ENCODE measurements around the gene KMO.

The KMO gene

DNA sequence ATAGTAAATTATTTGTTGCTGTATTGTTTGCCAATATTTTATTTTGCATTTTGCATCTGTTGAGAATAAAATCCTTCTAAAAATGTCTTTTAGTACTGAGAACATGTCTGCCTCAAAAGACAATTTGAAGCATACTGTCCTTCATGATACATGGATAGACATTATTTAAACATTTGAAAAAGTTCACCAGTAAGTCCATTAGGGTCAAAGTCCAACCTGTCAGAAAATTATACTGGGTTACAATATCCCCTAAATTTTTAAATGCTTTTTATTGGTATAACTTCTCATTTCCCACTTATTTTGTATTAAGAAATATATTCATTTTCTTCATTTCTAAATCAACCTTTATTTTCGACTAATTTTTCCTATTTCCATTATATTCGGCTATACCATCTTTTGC, 98.7 kb downstream of the KMO start:
- Histone ChIP-seq H3K4me2 (no peak overlapping the region), H3K79me2 (ENCODE audit: insufficient read depth, low read depth) (peaks cover 10% of the 10 kb centered on the region; the same call in 1 of the 2 replicates), H2AFZ (ENCODE audit: low read depth) (no peak overlapping the region), H3K9ac (no peak overlapping the region), H4K20me1 (ENCODE audit: insufficient read depth) (no peaks in the 10 kb centered on the region), H3K27me3 (ENCODE audit: insufficient read depth, low read depth) (no peaks in the 10 kb centered on the region), H3K27ac (no peak overlapping the region), H3K4me1 (ENCODE audit: low read depth, poor library complexity, severe bottlenecking) (no peaks in the 10 kb centered on the region), H3K36me3 (ENCODE audit: insufficient read depth) (no peaks in the 10 kb centered on the region), H3K4me3 (IDR thresholded peaks at IDR 0.05; ENCODE audit: insufficient read depth, low read depth, low read length) (no peak overlapping the region)
- TF ChIP-seq, protein P1, sequence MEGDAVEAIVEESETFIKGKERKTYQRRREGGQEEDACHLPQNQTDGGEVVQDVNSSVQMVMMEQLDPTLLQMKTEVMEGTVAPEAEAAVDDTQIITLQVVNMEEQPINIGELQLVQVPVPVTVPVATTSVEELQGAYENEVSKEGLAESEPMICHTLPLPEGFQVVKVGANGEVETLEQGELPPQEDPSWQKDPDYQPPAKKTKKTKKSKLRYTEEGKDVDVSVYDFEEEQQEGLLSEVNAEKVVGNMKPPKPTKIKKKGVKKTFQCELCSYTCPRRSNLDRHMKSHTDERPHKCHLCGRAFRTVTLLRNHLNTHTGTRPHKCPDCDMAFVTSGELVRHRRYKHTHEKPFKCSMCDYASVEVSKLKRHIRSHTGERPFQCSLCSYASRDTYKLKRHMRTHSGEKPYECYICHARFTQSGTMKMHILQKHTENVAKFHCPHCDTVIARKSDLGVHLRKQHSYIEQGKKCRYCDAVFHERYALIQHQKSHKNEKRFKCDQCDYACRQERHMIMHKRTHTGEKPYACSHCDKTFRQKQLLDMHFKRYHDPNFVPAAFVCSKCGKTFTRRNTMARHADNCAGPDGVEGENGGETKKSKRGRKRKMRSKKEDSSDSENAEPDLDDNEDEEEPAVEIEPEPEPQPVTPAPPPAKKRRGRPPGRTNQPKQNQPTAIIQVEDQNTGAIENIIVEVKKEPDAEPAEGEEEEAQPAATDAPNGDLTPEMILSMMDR (conservative IDR thresholded peaks at IDR 0.05; ENCODE audit: low read depth, low read length): no peak

DNA sequence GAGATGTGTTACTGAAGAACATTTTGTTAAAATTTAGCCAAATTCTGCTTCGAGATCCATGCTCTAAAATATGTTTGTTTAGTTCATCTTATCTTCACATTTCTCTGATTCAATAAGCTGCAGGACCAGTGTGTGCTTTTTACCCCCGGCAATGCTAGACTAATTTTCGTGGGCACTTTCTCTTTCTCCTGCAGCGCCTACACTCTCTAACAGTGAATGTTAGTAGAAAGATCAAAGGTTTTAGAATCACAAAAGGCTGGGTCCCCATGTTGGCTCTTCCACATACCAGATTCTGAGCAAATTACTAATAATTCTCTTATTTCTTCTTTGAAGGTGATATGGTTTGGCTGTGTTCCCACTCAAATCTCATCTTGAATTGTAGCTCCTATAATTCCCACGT, 99.5 kb downstream of the KMO start:
- Histone ChIP-seq H3K27me3 (ENCODE audit: insufficient read depth, low read depth) (no peaks in the 10 kb centered on the region), H4K20me1 (ENCODE audit: insufficient read depth) (no peaks in the 10 kb centered on the region), H3K4me2 (no peak overlapping the region), H3K9ac (no peak overlapping the region), H3K36me3 (ENCODE audit: insufficient read depth) (no peaks in the 10 kb centered on the region), H3K27ac (no peak overlapping the region), H3K4me3 (IDR thresholded peaks at IDR 0.05; ENCODE audit: insufficient read depth, low read depth, low read length) (no peak overlapping the region), H2AFZ (ENCODE audit: low read depth) (no peak overlapping the region), H3K79me2 (ENCODE audit: insufficient read depth, low read depth) (peaks cover 17% of the 10 kb centered on the region; the same call in 1 of the 2 replicates), H3K4me1 (ENCODE audit: low read depth, poor library complexity, severe bottlenecking) (peaks cover 4% of the 10 kb centered on the region)
- TF ChIP-seq, protein P1 (conservative IDR thresholded peaks at IDR 0.05; ENCODE audit: low read depth, low read length): no peak

DNA sequence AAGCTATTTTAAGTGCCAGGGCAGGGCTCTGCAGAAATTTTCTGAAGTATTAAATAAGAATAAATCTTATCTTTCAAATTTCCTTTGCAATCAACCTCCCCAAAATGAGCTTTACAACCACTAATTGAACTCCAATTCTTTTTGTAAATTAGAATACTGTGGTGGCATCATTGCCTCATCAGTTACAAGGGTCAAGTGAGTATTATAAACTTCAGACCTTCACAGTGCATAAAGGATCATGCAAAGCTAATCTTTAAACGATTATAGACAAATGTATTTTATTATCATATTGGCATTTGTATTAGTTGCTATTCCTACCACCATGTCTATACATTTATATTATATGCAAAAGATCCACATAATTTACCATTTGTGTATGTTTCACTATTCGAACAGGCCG, 100.8 kb downstream of the KMO start:
- Histone ChIP-seq H3K4me1 (ENCODE audit: low read depth, poor library complexity, severe bottlenecking) (peaks cover 16% of the 10 kb centered on the region), H2AFZ (ENCODE audit: low read depth) (no peak overlapping the region), H3K27me3 (ENCODE audit: insufficient read depth, low read depth) (no peaks in the 10 kb centered on the region), H3K9ac (no peak overlapping the region), H3K4me2 (no peak overlapping the region), H3K79me2 (ENCODE audit: insufficient read depth, low read depth) (peaks cover 30% of the 10 kb centered on the region), H3K27ac (no peak overlapping the region), H4K20me1 (ENCODE audit: insufficient read depth) (no peaks in the 10 kb centered on the region), H3K4me3 (IDR thresholded peaks at IDR 0.05; ENCODE audit: insufficient read depth, low read depth, low read length) (no peak overlapping the region), H3K36me3 (ENCODE audit: insufficient read depth) (no peaks in the 10 kb centered on the region)
- TF ChIP-seq, protein P1 (conservative IDR thresholded peaks at IDR 0.05; ENCODE audit: low read depth, low read length): no peak

DNA sequence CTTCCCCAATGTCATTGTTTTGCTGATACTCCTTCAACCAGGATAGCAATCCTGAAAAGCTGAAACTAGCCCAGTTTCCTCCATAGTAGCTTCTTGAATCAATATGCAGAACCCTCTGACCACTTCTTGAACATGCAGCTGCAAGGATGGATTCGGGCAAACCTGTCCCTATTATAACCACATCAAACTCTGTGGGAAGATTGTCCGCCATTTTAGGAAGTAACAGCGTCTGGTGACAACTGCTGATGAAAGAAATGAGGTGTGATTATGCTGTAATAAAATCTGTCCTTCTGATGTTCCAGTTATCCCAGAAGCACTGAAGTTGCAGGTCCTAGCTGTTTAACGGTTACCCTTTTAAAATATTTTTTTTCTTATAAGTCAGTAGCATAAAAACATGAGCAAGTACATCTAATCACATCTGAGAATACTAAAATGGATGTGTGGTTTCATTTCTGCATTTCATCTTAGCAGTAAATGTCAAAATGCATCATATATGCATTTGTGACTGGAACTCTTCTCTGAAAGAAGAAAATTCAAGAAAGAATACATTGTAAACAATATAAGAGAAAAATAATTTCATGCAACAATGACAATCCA, 103.5 kb downstream of the KMO start:
- peaks cover 25% of the 10 kb centered on the region for H3K4me1 ChIP-seq (ENCODE audit: low read depth, poor library complexity, severe bottlenecking)
- no peaks in the 10 kb centered on the region for H3K36me3 ChIP-seq (ENCODE audit: insufficient read depth)
- H3K4me2 ChIP-seq: no peak overlapping the region
- H3K9ac ChIP-seq: no peak overlapping the region
- TF ChIP-seq, protein P1 (conservative IDR thresholded peaks at IDR 0.05; ENCODE audit: low read depth, low read length): no peak
- no peaks in the 10 kb centered on the region for H4K20me1 ChIP-seq (ENCODE audit: insufficient read depth)
- no peaks in the 10 kb centered on the region for H3K27me3 ChIP-seq (ENCODE audit: insufficient read depth, low read depth)
- H2AFZ ChIP-seq (ENCODE audit: low read depth): no peak overlapping the region
- no peak overlapping the region for H3K4me3 ChIP-seq (IDR thresholded peaks at IDR 0.05; ENCODE audit: insufficient read depth, low read depth, low read length)
- H3K79me2 ChIP-seq (ENCODE audit: insufficient read depth, low read depth): peaks cover 45% of the 10 kb centered on the region
- no peak overlapping the region for H3K27ac ChIP-seq

Data from KMS-11 (cell line).